ENCODE results near the gene PRDM16.

The PRDM16 gene

DNA sequence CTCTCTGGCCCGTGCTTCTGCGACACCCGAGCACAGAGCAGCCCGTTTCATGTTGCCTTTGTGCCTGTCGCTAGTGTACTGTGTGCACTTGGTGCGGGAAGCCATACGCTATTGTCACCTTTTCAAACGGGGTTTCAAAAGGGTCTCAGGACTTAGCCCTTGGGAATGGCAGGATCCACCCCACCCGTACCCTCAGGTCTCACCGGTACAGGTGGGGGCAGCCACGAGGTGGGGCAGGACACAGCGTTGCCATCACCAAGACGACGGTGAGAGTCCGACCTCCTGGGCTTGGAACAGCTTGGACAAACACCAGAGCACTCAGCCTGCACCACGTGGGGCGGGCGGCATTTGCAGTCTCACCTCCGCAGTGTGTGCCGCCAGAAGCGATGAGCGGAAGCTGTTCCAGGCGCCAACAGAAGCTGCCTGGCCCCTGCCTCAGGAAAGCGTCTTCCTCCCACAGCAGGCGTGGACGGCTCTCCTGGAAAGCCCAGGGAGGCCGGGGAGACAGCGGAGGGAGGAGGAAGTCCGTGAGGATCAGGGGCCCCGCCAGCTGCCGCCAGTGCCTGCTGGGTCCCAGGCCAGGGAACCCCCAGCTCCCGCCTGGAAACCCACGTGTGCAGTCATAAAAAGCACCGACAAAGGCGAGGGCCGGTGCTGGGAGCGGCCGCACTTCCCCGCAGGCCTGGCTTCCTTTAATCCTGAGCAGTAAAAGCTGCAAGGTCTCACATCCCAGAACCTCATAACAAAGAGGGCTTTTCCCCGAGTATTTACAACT, 254.2 kb downstream of the PRDM16 start:
- DNase-seq (ENCODE audit: low read depth) = no peak

DNA sequence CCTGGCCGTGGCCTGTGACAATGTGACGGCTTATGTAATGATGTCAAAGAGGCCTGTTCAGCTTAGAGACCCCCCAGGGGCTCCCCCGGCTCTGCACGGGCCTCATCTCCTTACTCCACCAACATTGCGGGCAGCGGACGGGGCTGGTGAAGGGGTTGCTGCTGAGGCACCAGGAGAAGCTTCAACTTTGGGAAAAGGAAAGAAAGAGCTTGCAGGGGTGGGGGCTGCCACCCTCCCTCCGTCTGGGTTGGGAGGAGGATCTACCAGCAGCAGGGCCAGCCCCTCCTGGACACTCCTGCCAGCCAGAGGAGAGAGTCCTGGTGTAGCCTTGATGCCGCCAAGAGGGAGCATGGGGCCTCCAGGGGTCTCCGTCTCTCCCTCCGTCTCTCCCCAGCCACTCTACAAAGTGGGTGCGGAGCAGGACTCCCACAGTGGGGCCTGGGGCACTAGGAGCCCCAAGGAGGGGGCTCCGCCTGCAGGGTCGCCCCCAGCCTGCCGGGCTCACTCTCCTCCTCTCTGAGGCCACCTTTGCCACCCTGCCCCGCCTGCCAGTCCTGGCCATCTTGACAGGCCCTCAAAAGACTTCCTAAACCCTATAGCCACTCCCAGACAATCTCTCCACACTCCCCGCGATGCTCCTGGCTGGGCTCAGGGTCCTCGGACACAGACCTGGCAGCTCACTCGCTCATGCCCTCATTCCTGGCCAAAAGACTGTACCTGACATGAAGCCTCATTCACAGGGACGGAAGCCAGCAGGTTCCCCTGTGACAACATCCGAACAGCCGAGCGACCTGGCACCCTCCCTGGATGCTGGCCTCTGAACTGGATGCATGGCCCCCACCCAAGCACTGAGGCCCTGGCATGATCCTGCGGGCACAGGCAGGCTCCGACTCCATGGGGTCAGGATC, 255.0 kb downstream of the PRDM16 start:
- DNase-seq (ENCODE audit: low read depth) = no peak

DNA sequence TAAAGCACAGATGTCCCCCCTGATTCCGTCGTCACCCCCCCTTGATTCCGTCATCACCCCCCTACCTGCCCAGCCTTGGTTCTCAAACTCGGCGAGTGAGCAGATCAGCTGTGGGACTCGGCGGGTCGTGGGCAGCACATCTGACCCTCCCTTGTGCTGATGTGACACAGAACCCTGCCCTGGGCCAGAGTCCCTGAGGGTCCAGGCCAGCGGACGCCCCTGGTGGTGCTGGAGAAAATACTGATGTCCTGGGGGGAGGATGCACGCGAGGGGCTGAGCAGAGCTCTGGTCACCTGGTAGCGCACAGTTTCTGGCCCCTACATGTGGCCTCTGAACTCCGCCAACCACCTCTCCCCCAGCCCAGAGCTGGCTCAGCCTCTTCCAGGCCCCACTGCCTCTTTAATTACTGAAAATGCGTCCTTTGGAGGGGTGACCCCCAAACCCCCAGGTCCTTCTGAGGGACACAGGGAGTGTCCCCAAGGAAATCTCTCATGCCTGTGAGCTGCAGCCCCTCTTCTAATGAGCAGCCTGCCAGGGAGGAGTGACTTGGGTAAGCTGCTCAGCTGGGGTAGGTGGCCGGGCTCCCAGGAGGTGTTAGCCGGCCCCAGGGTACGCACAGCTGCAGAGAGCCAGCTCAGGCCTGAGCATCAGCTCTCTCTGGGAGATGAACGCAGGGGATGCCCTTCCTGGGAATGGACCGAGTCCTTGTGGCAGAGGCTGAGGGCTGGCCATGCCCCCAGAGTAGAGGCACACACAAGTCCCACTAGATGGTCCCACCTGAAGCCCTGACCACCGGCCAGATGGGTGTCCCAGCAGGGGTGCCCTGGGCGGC, 255.9 kb downstream of the PRDM16 start:
- DNase-seq (ENCODE audit: low read depth) = no peak

- no peak for DNase-seq (ENCODE audit: low read depth)
These were observed 257.7 kb downstream of the PRDM16 start for GRCh38 chr1:3326516-3327388.

DNA sequence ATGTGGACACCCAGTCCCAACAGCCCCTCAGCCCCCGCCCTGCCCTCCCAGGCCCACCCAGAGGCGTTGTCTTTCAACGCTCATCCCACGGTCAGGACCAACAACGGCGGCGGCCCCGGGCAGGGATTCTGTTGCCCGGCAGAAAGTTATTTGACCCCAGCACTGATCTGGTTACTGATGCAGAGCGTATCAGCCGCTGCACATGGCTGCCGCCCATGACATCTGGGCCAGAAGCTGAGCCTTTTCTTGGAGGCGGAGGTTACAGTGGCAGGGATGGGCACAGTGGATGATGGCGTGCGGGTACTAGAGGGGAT, 258.3 kb downstream of the PRDM16 start:
- no peak for DNase-seq (ENCODE audit: low read depth)

- no peak for DNase-seq (ENCODE audit: low read depth)
These were observed 259.1 kb downstream of the PRDM16 start for GRCh38 chr1:3327936-3328590.

GRCh38 chr1:3329640-3330281, 260.8 kb downstream of the PRDM16 start:
- no peak for DNase-seq (ENCODE audit: low read depth)

DNA sequence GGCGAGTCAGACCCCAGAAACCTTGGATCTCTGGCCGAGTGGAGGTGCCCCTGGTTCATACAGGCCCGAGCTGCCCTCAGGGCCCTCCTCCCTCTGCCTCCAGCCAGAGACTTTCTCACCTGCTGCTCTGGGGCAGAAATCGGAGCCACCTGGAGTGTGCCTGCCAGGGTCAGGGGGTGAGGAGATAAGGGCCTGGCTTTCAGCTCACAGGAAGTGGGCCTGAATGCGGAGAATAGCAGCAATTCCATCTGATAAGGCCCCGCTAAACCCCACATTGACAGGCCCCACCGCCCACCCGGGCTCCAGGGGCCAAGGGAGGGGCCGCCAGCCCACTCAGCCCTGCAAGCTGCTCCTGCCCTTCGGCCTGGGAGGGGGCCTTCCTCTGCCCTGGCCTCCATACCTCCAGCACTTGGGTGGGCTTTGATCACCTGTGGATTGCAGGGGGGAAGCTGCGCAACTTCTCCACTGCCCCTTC, 261.8 kb downstream of the PRDM16 start:
- no peak for DNase-seq (ENCODE audit: low read depth)

DNA sequence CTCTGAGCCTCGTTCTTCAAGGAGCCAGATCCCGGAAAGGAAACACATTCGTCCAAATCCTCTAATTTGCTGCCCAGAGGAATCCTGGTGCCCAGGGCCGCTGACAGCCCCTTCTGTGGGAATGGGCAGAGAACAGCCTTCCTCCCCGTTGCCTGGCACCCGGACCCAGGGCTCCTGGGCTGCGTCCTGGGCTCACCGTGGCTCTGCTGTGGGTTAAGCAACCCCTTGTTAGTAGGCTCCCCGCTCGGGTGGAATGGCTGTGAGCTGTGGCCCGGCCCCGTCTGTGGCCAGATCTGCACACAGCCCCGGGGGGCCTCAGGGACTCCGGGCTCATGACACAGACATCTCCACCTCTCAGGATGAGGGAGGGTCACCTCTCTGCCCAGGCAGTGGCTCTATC, 262.6 kb downstream of the PRDM16 start:
- DNase-seq (ENCODE audit: low read depth) = no peak

GRCh38 chr1:3332043-3332442, 263.0 kb downstream of the PRDM16 start:
- DNase-seq (ENCODE audit: low read depth) = no peak

GRCh38 chr1:3332662-3333061, 263.7 kb downstream of the PRDM16 start:
- DNase-seq (ENCODE audit: low read depth) = no peak

- DNase-seq (ENCODE audit: low read depth) = no peak
These were observed 264.9 kb downstream of the PRDM16 start for GRCh38 chr1:3333903-3334302.

- DNase-seq (ENCODE audit: low read depth) = no peak
These were observed 265.4 kb downstream of the PRDM16 start for GRCh38 chr1:3334366-3334765.

DNA sequence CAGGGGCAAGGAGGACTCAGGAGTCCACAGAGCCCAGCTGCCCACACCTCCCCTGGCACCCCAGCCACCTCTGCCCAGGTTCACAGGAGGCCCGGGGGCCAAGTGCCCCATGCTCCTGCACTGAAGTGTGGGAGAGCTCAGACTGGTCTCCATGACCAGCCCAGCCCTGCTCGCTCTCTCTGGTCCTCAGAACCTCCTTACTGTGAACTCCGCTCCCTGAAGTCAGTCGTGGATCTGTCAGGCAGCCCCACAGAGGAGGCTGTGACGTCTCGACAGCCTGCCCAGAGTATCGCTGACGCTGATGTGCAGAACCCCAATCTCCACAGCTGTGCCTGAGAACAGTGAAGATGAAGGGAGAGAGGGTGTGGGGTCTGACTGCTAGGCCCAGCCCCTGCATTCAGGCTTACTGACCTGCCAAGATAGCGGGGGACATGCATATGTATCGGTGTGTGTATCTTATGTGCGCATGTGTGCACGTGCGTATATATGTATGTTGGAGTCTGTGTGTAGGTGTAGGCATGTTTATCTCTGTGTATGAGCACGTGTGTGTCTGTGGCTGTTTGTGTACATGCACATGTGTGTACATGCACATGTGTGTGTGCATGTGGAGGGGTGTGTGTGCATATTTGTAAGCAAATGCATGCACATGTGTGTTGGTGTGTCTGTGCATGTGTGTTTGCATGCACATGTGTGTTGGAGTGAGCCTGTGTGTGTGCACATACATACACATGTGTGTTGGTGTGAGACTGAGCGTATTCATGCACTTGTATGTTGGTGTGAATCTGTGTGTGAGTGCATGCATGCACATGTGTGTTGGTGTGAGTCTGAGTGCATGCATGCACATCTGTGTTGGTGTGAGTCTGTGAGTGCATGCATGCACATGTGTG, 267.0 kb downstream of the PRDM16 start:
- DNase-seq (ENCODE audit: low read depth) = no peak

DNA sequence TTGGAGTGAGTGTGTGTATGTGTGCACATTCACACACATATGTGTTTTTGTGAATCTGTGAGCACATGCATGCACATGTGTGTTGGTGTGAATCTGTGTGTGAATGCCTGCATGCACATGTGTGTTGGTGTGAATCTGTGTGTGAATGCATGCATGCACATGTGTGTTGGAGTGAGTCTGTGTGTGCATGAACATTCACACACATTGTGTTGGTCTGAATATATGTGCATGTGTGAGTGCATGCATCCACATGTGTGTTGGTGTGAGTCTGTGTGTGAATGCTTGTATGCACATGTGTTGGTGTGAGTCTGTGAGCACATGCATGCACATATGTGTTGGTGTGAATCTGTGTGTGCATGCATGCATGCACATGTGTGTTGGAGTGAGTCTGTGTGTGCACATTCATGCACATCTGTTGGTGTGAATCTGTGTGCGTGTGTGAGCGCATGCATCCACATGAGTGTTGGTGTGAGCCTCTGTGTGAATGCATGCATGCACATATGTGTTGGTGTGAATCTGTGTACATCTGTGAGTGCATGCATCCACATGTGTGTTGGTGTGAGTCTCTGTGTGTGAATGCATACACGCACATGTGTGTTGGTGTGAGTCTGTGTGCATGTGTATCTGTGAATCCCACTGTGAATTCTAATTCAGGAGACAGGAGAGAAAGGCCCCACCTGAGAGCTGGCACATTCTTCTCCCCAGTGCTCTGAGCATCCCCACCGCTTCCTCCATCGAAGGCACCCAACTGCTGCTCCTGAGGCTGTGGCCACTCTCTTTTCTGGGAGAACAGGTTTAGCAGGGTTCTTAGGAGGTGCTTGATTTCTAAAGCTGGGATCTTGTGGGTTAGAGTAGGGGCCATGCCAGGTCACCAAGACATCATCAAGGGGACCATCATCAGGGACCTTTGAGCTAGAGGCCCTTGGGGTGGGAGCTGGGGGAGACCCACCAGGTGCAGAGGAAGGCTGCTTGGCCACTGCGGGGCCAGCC, 267.9 kb downstream of the PRDM16 start:
- DNase-seq (ENCODE audit: low read depth) = no peak

DNA sequence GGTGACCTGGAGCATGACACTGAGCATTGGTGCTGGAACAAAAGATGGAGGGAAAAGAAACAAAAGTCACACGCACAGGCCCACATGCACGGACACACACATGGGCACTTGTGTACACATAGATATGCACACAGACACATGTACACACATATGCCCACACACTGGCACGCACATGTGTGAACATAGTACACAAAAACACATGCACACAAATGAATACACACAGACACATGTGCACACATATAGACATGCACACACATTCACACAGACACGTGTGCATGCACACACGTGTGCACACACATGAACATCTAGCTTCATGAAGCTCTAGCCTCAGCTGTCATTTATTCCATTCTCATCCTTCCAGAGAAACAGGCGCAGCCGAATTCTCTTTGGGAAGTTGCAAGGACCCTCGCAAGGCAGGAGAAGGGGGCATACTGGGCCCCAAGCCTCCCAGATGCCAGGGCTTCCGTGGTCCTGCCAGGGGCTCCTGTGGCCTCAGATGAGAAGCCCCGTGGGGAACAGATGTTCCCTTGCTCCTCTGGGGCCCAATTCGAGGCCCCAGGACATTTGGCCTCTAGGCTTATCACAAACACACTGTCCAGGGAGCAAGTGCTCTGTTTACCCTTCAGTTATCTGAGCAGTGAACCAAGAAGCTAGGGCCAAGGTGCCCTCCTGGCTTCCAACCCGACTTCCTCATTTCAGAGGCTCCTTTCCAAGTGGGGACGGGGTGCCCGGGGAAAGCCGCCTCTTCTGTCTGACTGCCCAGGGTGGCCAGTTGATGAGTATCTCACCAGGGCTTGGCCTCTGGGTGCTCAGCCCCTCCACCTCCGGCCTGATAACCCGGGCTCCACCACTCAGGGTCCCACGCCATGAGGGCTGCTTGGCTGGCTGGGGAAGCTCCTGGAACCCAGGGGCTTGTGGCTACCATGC, 269.1 kb downstream of the PRDM16 start:
- no peak for DNase-seq (ENCODE audit: low read depth)

DNA sequence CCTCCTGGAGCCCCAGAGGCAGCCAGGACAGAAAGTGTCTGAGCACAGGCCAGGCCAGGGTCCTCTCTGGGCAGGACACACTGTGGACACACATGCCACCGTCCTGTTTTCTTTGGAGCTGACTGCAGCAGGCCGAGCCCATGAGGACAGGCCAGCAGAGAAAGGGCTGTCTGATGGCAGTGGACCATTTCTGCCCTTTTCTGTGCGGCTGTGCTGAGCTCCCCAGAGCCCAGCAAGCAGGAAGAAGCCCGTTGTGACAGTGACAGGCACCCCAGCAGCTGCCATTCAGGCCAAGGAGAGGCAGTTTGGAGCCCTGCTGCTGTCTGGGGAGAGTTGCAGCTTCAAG, 269.7 kb downstream of the PRDM16 start:
- no peak for DNase-seq (ENCODE audit: low read depth)
